ENCODE data around the gene MAPK8IP1. TPM values are rescaled to one million over a fixed set of nuclear protein-coding genes. Genes with fewer than 3 reads are reported as not detected.

The MAPK8IP1 gene
- total and polyA plus RNA-seq, 2 donors from 2014 or later: 15.7 to 24.8 TPM

- intact Hi-C loops (cut with DNase I): no loop called here
- Histone ChIP-seq H3K9me3 (ENCODE audit: control insufficient read depth in 2 of 3, insufficient read depth in 1 of 3, low read length in 3 of 3) (no peaks in the 10 kb centered on the region), H3K27me3 (ENCODE audit: control insufficient read depth, insufficient read depth, low read length) (no peaks in the 10 kb centered on the region), H3K27ac (ENCODE audit: low read depth in 2 of 2, low read length in 2 of 2) (no peak overlapping the region), H3K4me1 (ENCODE audit: control insufficient read depth in 2 of 3, insufficient read depth in 2 of 3, low read depth in 1 of 3, low read length in 3 of 3) (peaks cover 0 to 14% (median 3%) of the 10 kb centered on the region in 3 donors), H3K4me3 (ENCODE audit: low read length in 3 of 3) (no peak overlapping the region), H3K9ac (ENCODE audit: low read length in 3 of 3) (no peak overlapping the region), H3K36me3 (ENCODE audit: control insufficient read depth in 2 of 3, insufficient read depth in 3 of 3, low read length in 3 of 3) (peaks cover 0 to 6% (median 0%) of the 10 kb centered on the region in 3 donors)
- DNase-seq (peak in 1 of 5 donors; percentile 46), FAIRE-seq (no peak)
- no peak for TF ChIP-seq CTCF (IDR thresholded peaks at IDR 0.05; ENCODE audit: borderline replicate concordance, extremely low read depth, insufficient read depth)
These were observed 44.1 kb downstream of the MAPK8IP1 start for GRCh38 chr11:45929486-45930030.

GRCh38 chr11:45930031-45930794, 44.8 kb downstream of the MAPK8IP1 start:
- TF ChIP-seq CTCF (IDR thresholded peaks at IDR 0.05; ENCODE audit: borderline replicate concordance, extremely low read depth, insufficient read depth): no peak

GRCh38 chr11:45930951-45931570, 45.6 kb downstream of the MAPK8IP1 start:
- DNase-seq (no peak), FAIRE-seq (no peak)
- intact Hi-C loops (cut with DNase I): no loop called here
- Histone ChIP-seq H3K9me3 (ENCODE audit: control insufficient read depth in 2 of 3, insufficient read depth in 1 of 3, low read length in 3 of 3) (no peaks in the 10 kb centered on the region), H3K9ac (ENCODE audit: low read length in 3 of 3) (no peak overlapping the region), H3K4me3 (ENCODE audit: low read length in 3 of 3) (no peak overlapping the region), H3K36me3 (ENCODE audit: control insufficient read depth in 2 of 3, insufficient read depth in 3 of 3, low read length in 3 of 3) (peaks cover 3 to 18% (median 8%) of the 10 kb centered on the region in 3 donors), H3K27me3 (ENCODE audit: control insufficient read depth, insufficient read depth, low read length) (no peaks in the 10 kb centered on the region), H3K27ac (ENCODE audit: low read depth in 2 of 2, low read length in 2 of 2) (no peak overlapping the region), H3K4me1 (ENCODE audit: control insufficient read depth in 2 of 3, insufficient read depth in 2 of 3, low read depth in 1 of 3, low read length in 3 of 3) (peaks cover 0 to 18% (median 10%) of the 10 kb centered on the region in 3 donors)
- TF ChIP-seq CTCF (IDR thresholded peaks at IDR 0.05; ENCODE audit: borderline replicate concordance, extremely low read depth, insufficient read depth): no peak

More at GRCh38 chr11:45930031-45930794, 44.8 kb downstream of the MAPK8IP1 start:
- Histone ChIP-seq H3K9me3 (ENCODE audit: control insufficient read depth in 2 of 3, insufficient read depth in 1 of 3, low read length in 3 of 3) (no peaks in the 10 kb centered on the region), H3K9ac (ENCODE audit: low read length in 3 of 3) (no peak overlapping the region), H3K4me3 (ENCODE audit: low read length in 3 of 3) (no peak overlapping the region), H3K36me3 (ENCODE audit: control insufficient read depth in 2 of 3, insufficient read depth in 3 of 3, low read length in 3 of 3) (peaks cover 3 to 13% (median 5%) of the 10 kb centered on the region in 3 donors), H3K27me3 (ENCODE audit: control insufficient read depth, insufficient read depth, low read length) (no peaks in the 10 kb centered on the region), H3K27ac (ENCODE audit: low read depth in 2 of 2, low read length in 2 of 2) (no peak overlapping the region), H3K4me1 (ENCODE audit: control insufficient read depth in 2 of 3, insufficient read depth in 2 of 3, low read depth in 1 of 3, low read length in 3 of 3) (peaks cover 0 to 18% (median 9%) of the 10 kb centered on the region in 3 donors)
- no peak for FAIRE-seq
- intact Hi-C loops (cut with DNase I): no loop called here
- DNase-seq: peak; percentile 47 to 87 (median 53)

Data from kidney (tissue), 14 donors.